K562 (cell line): ENCODE results near the gene ZPR1. TPM values are rescaled to one million over a fixed set of nuclear protein-coding genes. Genes with fewer than 3 reads are reported as not detected.

Experiments used
- ARHGAP35 ChIP-seq: fragments of 450-650 bp; IDR thresholded peaks from 2 replicates; pipeline ENCODE4 v1.6.1; 2018; ENCODE audit not compliant: partially characterized antibody
- CBFA2T2 ChIP-seq: fragments of 450-650 bp; conservative IDR thresholded peaks from 2 replicates; pipeline ENCODE4 v1.6.1; 2017; ENCODE audit warnings: mild to moderate bottlenecking
- CBFB ChIP-seq: sonication (generic); formaldehyde crosslinking; IDR thresholded peaks from 2 replicates; pipeline ENCODE4 v1.4.0; 2020; ENCODE audit warnings: mild to moderate bottlenecking, missing genetic modification reagents
- CHD1 ChIP-seq: fragments of 200-600 bp; sonication (generic); IDR thresholded peaks from one replicate; pipeline ENCODE4 v1.6.1; 2012; ENCODE audit warnings: mild to moderate bottlenecking, moderate library complexity, low read length, inconsistent platforms
- DIDO1 ChIP-seq: fragments of 450-650 bp; IDR thresholded peaks from 2 replicates; pipeline ENCODE4 v1.6.1; 2016; ENCODE audit warnings: low read depth, missing biosample characterization, missing genetic modification characterization
- ELF2 ChIP-seq: fragments of 250-450 bp; sonication (Bioruptor Pico); IDR thresholded peaks from 2 replicates; pipeline ENCODE4 v1.5.0; 2021; ENCODE audit warnings: mild to moderate bottlenecking
- ESRRA ChIP-seq: fragments of 450-650 bp; IDR thresholded peaks from 2 replicates; pipeline ENCODE4 v1.6.1; 2014; ENCODE audit warnings: low read depth, mild to moderate bottlenecking, moderate library complexity, borderline replicate concordance
- EZH2 ChIP-seq: IDR thresholded peaks from 2 replicates; pipeline ENCODE4 v1.6.1; 2012; ENCODE audit warnings: low read depth, mild to moderate bottlenecking, inconsistent platforms, low read length, borderline replicate concordance
- HMGXB4 ChIP-seq: sonication (generic); formaldehyde crosslinking; IDR thresholded peaks from 2 replicates; pipeline ENCODE4 v1.8.1; 2023; ENCODE audit warnings: mild to moderate bottlenecking, missing genetic modification reagents
- HNRNPL ChIP-seq: fragments of 200-400 bp; formaldehyde crosslinking; IDR thresholded peaks from 2 replicates; pipeline ENCODE4 v1.6.1; 2017; ENCODE audit warnings: low read depth, mild to moderate bottlenecking, low read length
- KLF6 ChIP-seq: fragments of 250-450 bp; sonication (Bioruptor Pico); IDR thresholded peaks from 2 replicates; pipeline ENCODE4 v1.4.0; 2020; ENCODE audit warnings: mild to moderate bottlenecking, moderate library complexity, borderline replicate concordance
- MTF1 ChIP-seq: fragments of 250-450 bp; sonication (Bioruptor Pico); IDR thresholded peaks from 2 replicates; pipeline ENCODE4 v1.9.0; 2021; ENCODE audit warnings: moderate library complexity, mild to moderate bottlenecking, inconsistent platforms, borderline replicate concordance
- PURB ChIP-seq: sonication (generic); formaldehyde crosslinking; IDR thresholded peaks from 2 replicates; pipeline ENCODE4 v1.9.0; 2021; ENCODE audit warnings: low read depth, mild to moderate bottlenecking, missing genetic modification reagents
- SIRT6 ChIP-seq: IDR thresholded peaks from one replicate; pipeline ENCODE4 v1.6.1; 2012; ENCODE audit warnings: low read depth, mild to moderate bottlenecking, control low read depth, inconsistent platforms, low read length, moderate library complexity
- SUPT5H ChIP-seq: fragments of 450-650 bp; IDR thresholded peaks from 2 replicates; pipeline ENCODE4 v1.6.1; 2016
- TCF7 ChIP-seq: sonication (generic); IDR thresholded peaks from 2 replicates; pipeline ENCODE4 v1.6.1; 2016; ENCODE audit warnings: antibody characterized with exemption, borderline replicate concordance
- THRA ChIP-seq: fragments of 450-650 bp; IDR thresholded peaks from 2 replicates; pipeline ENCODE4 v1.6.1; 2017; ENCODE audit warnings: mild to moderate bottlenecking, moderate library complexity
- ZC3H11A ChIP-seq: IDR thresholded peaks from 2 replicates; pipeline ENCODE4 v1.6.1; 2012; ENCODE audit warnings: low read depth, low read length, improper control_type of control experiment
- ZNF146 ChIP-seq: IDR thresholded peaks from one replicate; pipeline ENCODE4 v1.6.1; 2018; ENCODE audit warnings: missing compliant biosample characterization; ENCODE audit not compliant: unreplicated experiment
- ZNF175 ChIP-seq: fragments of 200-800 bp; sonication (Bioruptor generic); IDR thresholded peaks from 2 replicates; pipeline ENCODE4 v1.6.1; 2016; ENCODE audit warnings: low read depth, mild to moderate bottlenecking, missing genetic modification characterization, missing compliant biosample characterization
- ZNF24 ChIP-seq: fragments of 450-650 bp; IDR thresholded peaks from 2 replicates; pipeline ENCODE4 v1.6.1; 2016
- ZNF324 ChIP-seq: fragments of 250-450 bp; sonication (Bioruptor Pico); IDR thresholded peaks from 2 replicates; pipeline ENCODE4 v1.4.0; 2020; ENCODE audit warnings: mild to moderate bottlenecking
- ZNF586 ChIP-seq: fragments of 450-650 bp; formaldehyde crosslinking; conservative IDR thresholded peaks from 2 replicates; pipeline ENCODE4 v1.4.0; 2020; ENCODE audit warnings: mild to moderate bottlenecking, moderate library complexity
- ZSCAN32 ChIP-seq: fragments of 450-650 bp; formaldehyde crosslinking; IDR thresholded peaks from 2 replicates; pipeline ENCODE4 v1.4.0; 2020; ENCODE audit warnings: mild to moderate bottlenecking, moderate library complexity
- polyA plus RNA-seq, 8 experiments: library from polyadenylated mRNA; depleted of rRNA in 4 of 8; stranded (reverse) in 5 of 8; unstranded in 3 of 8; fragments of >200 nt; fragmentation: Nextera tagmentation in 2 of 8; fragmentation: Illumina TruSeq in 1 of 8; extraction: Ambion mirVana in 2 of 8; extraction: Trizol in 1 of 8; gene quantifications; 2 replicates each; pipeline versions ENCODE4 v1.2.1 to v1.2.3, GENCODE V29; 2011 to 2014; ENCODE audit warnings: inconsistent platforms in 1 of 8, missing spikeins in 1 of 8
- total RNA-seq, 7 experiments: library from RNA; depleted of rRNA in 6 of 7; stranded (reverse); fragments of >200 nt in 6 of 7; fragmentation: Illumina TruSeq in 2 of 7; extraction: Trizol in 2 of 7; gene quantifications; 2 replicates each; pipeline versions ENCODE4 v1.2.1 to v1.2.3, GENCODE V29; 2011 to 2021; ENCODE audit warnings: low replicate concordance in 1 of 7
- TF ChIP-seq, protein P1 (sequence below): fragments of 450-650 bp; IDR thresholded peaks from 2 replicates; pipeline ENCODE4 v1.7.1; 2018; ENCODE audit warnings: mild to moderate bottlenecking, low read depth; ENCODE audit not compliant: partially characterized antibody

The ZPR1 gene
- total and polyA plus RNA-seq, 9 of the 15 experiments (the other 6 are each of a cell fraction or from before 2014, with no cell fraction given), result 13.0 to 120 (median 83.8) TPM

DNA sequence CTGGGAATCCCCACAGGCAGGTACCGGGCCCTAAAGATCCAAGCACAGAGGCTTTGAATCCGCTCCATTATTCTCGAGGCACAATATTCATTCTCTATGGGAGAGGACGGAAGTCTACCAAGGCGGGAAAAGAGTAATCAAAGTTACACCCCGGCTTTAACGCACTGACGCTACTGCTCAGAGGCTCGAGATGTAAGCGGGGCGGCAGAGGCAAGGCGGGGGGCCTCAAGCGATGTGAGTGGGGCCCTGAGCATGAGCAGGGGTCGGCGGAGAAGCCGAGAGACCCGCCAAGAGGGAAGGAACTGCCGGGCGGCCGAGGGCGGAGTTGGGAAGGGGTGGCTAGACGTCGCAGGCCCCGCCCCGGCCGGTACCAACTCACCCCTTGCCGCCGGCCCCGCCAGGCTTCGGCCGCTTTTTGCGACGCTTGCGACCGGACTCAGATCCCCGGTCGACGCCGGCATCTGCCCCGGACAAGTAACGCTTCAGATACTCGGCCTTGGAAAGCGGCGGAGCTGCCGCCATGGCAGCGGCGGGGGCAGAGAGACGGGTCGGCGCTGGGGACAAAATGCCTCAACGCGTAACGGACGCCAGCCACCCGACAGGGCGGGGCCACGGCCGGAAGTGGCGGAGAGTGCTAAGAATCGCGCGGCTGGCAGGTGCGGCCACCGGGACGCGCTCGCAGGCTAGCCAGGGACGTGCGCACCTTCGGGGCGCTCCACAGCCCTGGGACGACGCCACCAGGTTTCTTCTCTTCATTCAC, 15.2 kb downstream of the ZPR1 start, which contains the start of gene BUD13 (continued):
- TF ChIP-seq HMGXB4 (0 out of 2 replicates have a peak, but pooled peaks have one; percentile 49), ZC3H11A (no peak), KLF6 (CRISPR knock-in tag) (no peak), ARHGAP35 (no peak), MTF1 (CRISPR knock-in tag) (no peak), CBFB (CRISPR knock-in tag) (no peak), ELF2 (CRISPR knock-in tag) (no peak), ZNF324 (CRISPR knock-in tag) (no peak), DIDO1 (tag) (peak; percentile 69; the same call in 1 of the 2 replicates), TCF7 (0 out of 2 replicates have a peak, but pooled peaks have one; percentile 23), EZH2 (no peak), SUPT5H (peak; percentile 87), ZNF586 (CRISPR knock-in tag) (no peak), CBFA2T2 (no peak), ZNF175 (CRISPR knock-in tag) (peak; percentile 25; the same call in 1 of the 2 replicates), CHD1 (no peak), HNRNPL (peak; percentile 70; the same call in 1 of the 2 replicates), ESRRA (peak; percentile 43; the same call in 1 of the 2 replicates), SIRT6 (no peak), ZNF24 (no peak), ZSCAN32 (CRISPR knock-in tag) (no peak), ZNF146 (CRISPR knock-in tag) (no peak), PURB (CRISPR knock-in tag) (no peak), THRA (no peak)
- TF ChIP-seq, protein P1, sequence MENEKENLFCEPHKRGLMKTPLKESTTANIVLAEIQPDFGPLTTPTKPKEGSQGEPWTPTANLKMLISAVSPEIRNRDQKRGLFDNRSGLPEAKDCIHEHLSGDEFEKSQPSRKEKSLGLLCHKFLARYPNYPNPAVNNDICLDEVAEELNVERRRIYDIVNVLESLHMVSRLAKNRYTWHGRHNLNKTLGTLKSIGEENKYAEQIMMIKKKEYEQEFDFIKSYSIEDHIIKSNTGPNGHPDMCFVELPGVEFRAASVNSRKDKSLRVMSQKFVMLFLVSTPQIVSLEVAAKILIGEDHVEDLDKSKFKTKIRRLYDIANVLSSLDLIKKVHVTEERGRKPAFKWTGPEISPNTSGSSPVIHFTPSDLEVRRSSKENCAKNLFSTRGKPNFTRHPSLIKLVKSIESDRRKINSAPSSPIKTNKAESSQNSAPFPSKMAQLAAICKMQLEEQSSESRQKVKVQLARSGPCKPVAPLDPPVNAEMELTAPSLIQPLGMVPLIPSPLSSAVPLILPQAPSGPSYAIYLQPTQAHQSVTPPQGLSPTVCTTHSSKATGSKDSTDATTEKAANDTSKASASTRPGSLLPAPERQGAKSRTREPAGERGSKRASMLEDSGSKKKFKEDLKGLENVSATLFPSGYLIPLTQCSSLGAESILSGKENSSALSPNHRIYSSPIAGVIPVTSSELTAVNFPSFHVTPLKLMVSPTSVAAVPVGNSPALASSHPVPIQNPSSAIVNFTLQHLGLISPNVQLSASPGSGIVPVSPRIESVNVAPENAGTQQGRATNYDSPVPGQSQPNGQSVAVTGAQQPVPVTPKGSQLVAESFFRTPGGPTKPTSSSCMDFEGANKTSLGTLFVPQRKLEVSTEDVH, result peak; percentile 60
